H1 (cell line): ENCODE measurements around the gene RBMS1. TPM values are rescaled to one million over a fixed set of nuclear protein-coding genes. Genes with fewer than 3 reads are reported as not detected.

Source experiments
- CTCF ChIA-PET: fragments of 300-600 bp; sonication (Branson Sonifier 250); formaldehyde crosslinking; loops from one replicate; lab custom pipeline; 2021; ENCODE audit not compliant: partially characterized antibody; lab: Charles Lee
- POLR2A ChIA-PET: fragments of 300-600 bp; sonication (Branson Sonifier 250); formaldehyde crosslinking; loops from one replicate; lab custom pipeline; 2021; ENCODE audit warnings: inconsistent platforms; ENCODE audit not compliant: partially characterized antibody; lab: Charles Lee
- DNase-seq, 2 experiments: peaks; one replicate each; pipeline versions ENCODE4 v3.0.0 to v3.0.0-alpha.2; 2010 to 2022; ENCODE audit warnings: low spot score in 2 of 2, low read depth in 1 of 2, mixed read lengths in 1 of 2
- FAIRE-seq: peaks from 2 replicates; lab custom pipeline; 2011; peaks lifted over from hg19 to GRCh38; lab: Jason Lieb, UNC
- H2AFZ ChIP-seq: 2 replicates; pipeline ENCODE4 v1.8.1; 2012; ENCODE audit warnings: low read length, inconsistent platforms
- H2AK5ac ChIP-seq: 2 replicates; pipeline ENCODE4 v1.6.1; 2013; ENCODE audit warnings: low read depth, low read length
- H2BK120ac ChIP-seq: replicated peaks from 2 replicates; pipeline ENCODE3; 2013; ENCODE audit warnings: low read depth, low read length, inconsistent platforms
- H2BK12ac ChIP-seq: 2 replicates; pipeline ENCODE4 v1.6.1; 2013; ENCODE audit warnings: low read depth, low read length
- H2BK15ac ChIP-seq: 2 replicates; pipeline ENCODE4 v1.6.1; 2013; ENCODE audit warnings: low read length
- H2BK20ac ChIP-seq: 2 replicates; pipeline ENCODE4 v1.6.1; 2013; ENCODE audit warnings: low read length
- H2BK5ac ChIP-seq: 2 replicates; pipeline ENCODE4 v1.6.1; 2013; ENCODE audit warnings: low read depth, low read length
- H3K14ac ChIP-seq: 2 replicates; pipeline ENCODE4 v1.6.1; 2013; ENCODE audit warnings: inconsistent platforms; ENCODE audit not compliant: insufficient read length
- H3K18ac ChIP-seq: 2 replicates; pipeline ENCODE4 v1.6.1; 2013; ENCODE audit warnings: low read length; ENCODE audit errors: extremely low read depth
- H3K23ac ChIP-seq: 2 replicates; pipeline ENCODE4 v1.6.1; 2013; ENCODE audit warnings: inconsistent platforms; ENCODE audit not compliant: insufficient read length
- H3K23me2 ChIP-seq: 2 replicates; pipeline ENCODE4 v1.6.1; 2013; ENCODE audit warnings: low read depth, low read length
- H3K27ac ChIP-seq: 2 replicates; pipeline ENCODE4 v1.6.1; 2011; ENCODE audit warnings: low read depth, low read length, inconsistent platforms
- H3K27me3 ChIP-seq, 4 experiments: replicated peaks in 1 of 4; 1 replicate in 1 of 4; 2 replicates in 3 of 4; pipeline versions ENCODE4 v1.6.1 to v1.8.1; 2011 to 2013; ENCODE audit warnings: low read length in 3 of 4, mild to moderate bottlenecking in 3 of 4, inconsistent platforms in 2 of 4, mixed read lengths in 2 of 4, moderate library complexity in 1 of 4; ENCODE audit not compliant: control insufficient read depth in 3 of 4, insufficient read depth in 3 of 4; ENCODE audit errors: extremely low read depth in 1 of 4
- H3K36me3 ChIP-seq, 4 experiments: 2 replicates each; pipeline versions ENCODE4 v1.6.1 to v1.8.1; 2011 to 2013; ENCODE audit warnings: mild to moderate bottlenecking in 4 of 4, low read length in 3 of 4, moderate library complexity in 2 of 4, control low read depth in 1 of 4, inconsistent platforms in 1 of 4; ENCODE audit not compliant: insufficient read depth in 4 of 4, control insufficient read depth in 2 of 4
- H3K4ac ChIP-seq: replicated peaks from 2 replicates; pipeline ENCODE3; 2013; ENCODE audit warnings: low read length, low read depth, mixed read lengths, inconsistent platforms; ENCODE audit not compliant: insufficient read length
- H3K4me1 ChIP-seq, 4 experiments: replicated peaks in 1 of 4; 1 replicate in 1 of 4; 2 replicates in 3 of 4; pipeline versions ENCODE4 v1.6.1 to v1.8.1; 2011 to 2013; ENCODE audit warnings: low read length in 3 of 4, inconsistent platforms in 2 of 4, mixed read lengths in 1 of 4; ENCODE audit not compliant: insufficient read depth in 4 of 4, control insufficient read depth in 3 of 4
- H3K4me2 ChIP-seq, 2 experiments: 2 replicates each; pipeline versions ENCODE4 v1.6.1 to v1.8.1; 2011 to 2013; ENCODE audit warnings: low read depth in 2 of 2, low read length in 2 of 2, control low read depth in 1 of 2, inconsistent platforms in 1 of 2, mild to moderate bottlenecking in 1 of 2; ENCODE audit not compliant: insufficient read depth in 1 of 2
- H3K4me3 ChIP-seq, 4 experiments: fragments of 200-600, 300-600 bp in 1 of 4; sonication (generic), shearing (Covaris generic), sonication (Bioruptor Twin) in 1 of 4; 2 replicates each; pipeline versions ENCODE4 v1.5.1 to v1.8.1; 2011 to 2016; ENCODE audit warnings: low read length in 4 of 4, low read depth in 3 of 4, control low read depth in 2 of 4, inconsistent platforms in 2 of 4, mild to moderate bottlenecking in 2 of 4, mixed read lengths in 1 of 4, moderate library complexity in 1 of 4; ENCODE audit not compliant: insufficient read depth in 2 of 4; ENCODE audit errors: extremely low read depth in 1 of 4
- H3K56ac ChIP-seq: replicated peaks from 2 replicates; pipeline ENCODE3; 2013; ENCODE audit warnings: low read depth, mild to moderate bottlenecking, mixed read lengths, low read length, inconsistent platforms; ENCODE audit not compliant: insufficient read length
- H3K79me1 ChIP-seq: 2 replicates; pipeline ENCODE4 v1.6.1; 2013; ENCODE audit warnings: low read depth, low read length, control low read depth
- H3K79me2 ChIP-seq, 2 experiments: 2 replicates each; pipeline versions ENCODE4 v1.6.1 to v1.8.1; 2012 to 2013; ENCODE audit warnings: low read length in 2 of 2, mild to moderate bottlenecking in 2 of 2, inconsistent platforms in 1 of 2; ENCODE audit not compliant: insufficient read depth in 2 of 2, control insufficient read depth in 1 of 2
- H3K9ac ChIP-seq, 4 experiments: replicated peaks in 1 of 4; 1 replicate in 1 of 4; 2 replicates in 3 of 4; pipeline versions ENCODE4 v1.6.1 to v1.8.1; 2011 to 2013; ENCODE audit warnings: low read depth in 3 of 4, low read length in 3 of 4, control low read depth in 2 of 4, mild to moderate bottlenecking in 2 of 4, moderate library complexity in 2 of 4, inconsistent platforms in 1 of 4; ENCODE audit errors: extremely low read depth in 1 of 4
- H3K9me3 ChIP-seq, 2 experiments: 2 replicates each; pipeline versions ENCODE4 v1.6.1 to v1.8.1; 2012 to 2013; ENCODE audit warnings: mild to moderate bottlenecking in 2 of 2, moderate library complexity in 2 of 2, control low read depth in 1 of 2, inconsistent platforms in 1 of 2, low read depth in 1 of 2, low read length in 1 of 2, mixed read lengths in 1 of 2; ENCODE audit not compliant: insufficient read depth in 2 of 2
- H4K20me1 ChIP-seq, 2 experiments: replicated peaks in 1 of 2; 2 replicates each; pipeline versions ENCODE3 to v1.8.1; 2011 to 2013; ENCODE audit warnings: inconsistent platforms in 2 of 2, low read length in 2 of 2, mild to moderate bottlenecking in 1 of 2; ENCODE audit not compliant: insufficient read depth in 2 of 2, control insufficient read depth in 1 of 2
- H4K5ac ChIP-seq: 2 replicates; pipeline ENCODE4 v1.6.1; 2013; ENCODE audit warnings: low read length, low read depth, mixed read lengths, inconsistent platforms; ENCODE audit not compliant: insufficient read length
- H4K8ac ChIP-seq: 2 replicates; pipeline ENCODE4 v1.8.0; 2013; ENCODE audit warnings: mild to moderate bottlenecking, moderate library complexity, low read length, inconsistent platforms; ENCODE audit not compliant: insufficient read depth; ENCODE audit errors: extremely low read depth
- H4K91ac ChIP-seq: replicated peaks from 2 replicates; pipeline ENCODE3; 2013; ENCODE audit warnings: low read length, mixed read lengths, inconsistent platforms; ENCODE audit not compliant: insufficient read length
- BACH1 ChIP-seq: IDR thresholded peaks from 2 replicates; pipeline ENCODE4 v1.6.1; 2012; ENCODE audit warnings: low read length, improper control_type of control experiment
- BRCA1 ChIP-seq: IDR thresholded peaks from 2 replicates; pipeline ENCODE4 v1.6.1; 2012; ENCODE audit warnings: low read depth, low read length, improper control_type of control experiment
- SUZ12 ChIP-seq: fragments of 200-600 bp; sonication (generic); IDR thresholded peaks from 2 replicates; pipeline ENCODE4 v1.6.1; 2012; ENCODE audit warnings: mild to moderate bottlenecking, inconsistent platforms, low read length, moderate library complexity, mixed read lengths
- WGBS, 2 experiments: shearing (Covaris generic) in 1 of 2; methylation state at CpG; one replicate each; pipeline versions ENCODE4 v1.1.6 to v1.1.7; 2013 to 2015; ENCODE audit warnings: low lambda C conversion rate in 2 of 2, mixed read lengths in 2 of 2, inconsistent platforms in 1 of 2, low coverage in 1 of 2, missing lambda C conversion rate in 1 of 2; ENCODE audit not compliant: insufficient replicate concordance in 2 of 2, insufficient coverage in 1 of 2, insufficient read length in 1 of 2; ENCODE audit errors: extremely low coverage in 1 of 2, missing lambda C conversion rate in 1 of 2; 5-methylcytosine and 5-hydroxymethylcytosine counted together
- polyA plus RNA-seq, 7 experiments: library from polyadenylated mRNA; depleted of rRNA in 3 of 7; stranded (reverse) in 5 of 7; unstranded in 2 of 7; fragments of >200 nt in 5 of 7; fragments of 200-250 nt in 2 of 7; gene quantifications; 1 replicate in 5 of 7; 2 replicates in 1 of 7; 4 replicates in 1 of 7; pipeline versions ENCODE4 v1.2.1 to v1.2.3, GENCODE V29; 2011 to 2013; ENCODE audit warnings: missing spikeins in 2 of 7, mixed read lengths in 2 of 7
- total RNA-seq: library from RNA; stranded (reverse); fragmentation: NEBNext Ultra II Directional; extraction: Animal tissue kit (Norgen Biotek cat#: 25700); gene quantifications from 2 replicates; pipeline ENCODE4 v1.2.1, GENCODE V29; 2021

Gene RBMS1
- total and polyA plus RNA-seq, 2 of the 8 experiments (the other 6 are each of a cell fraction or from before 2014, with no cell fraction given), result 53.7 to 60.0 TPM

- Histone ChIP-seq H3K18ac (no peak overlapping the region), H3K9ac (no peak overlapping the region), H3K9me3 (no peaks in the 10 kb centered on the region), H3K14ac (no peak overlapping the region), H2AFZ (no peak overlapping the region), H3K4me1 (no peaks in the 10 kb centered on the region), H3K4me3 (no peak overlapping the region), H3K23ac (no peak overlapping the region), H3K4me2 (no peak overlapping the region), H3K79me1 (no peaks in the 10 kb centered on the region), H4K91ac (no peak overlapping the region), H3K56ac (no peak overlapping the region), H2BK15ac (no peak overlapping the region), H2BK20ac (no peak overlapping the region), H3K79me2 (no peaks in the 10 kb centered on the region), H2BK120ac (no peak overlapping the region), H4K5ac (no peak overlapping the region), H3K27me3 (no peaks in the 10 kb centered on the region), H3K36me3 (no peaks in the 10 kb centered on the region), H2AK5ac (no peak overlapping the region), H4K20me1 (no peaks in the 10 kb centered on the region), H4K8ac (no peak overlapping the region), H3K27ac (no peak overlapping the region), H3K4ac (no peak overlapping the region), H2BK5ac (no peak overlapping the region), H2BK12ac (no peak overlapping the region), H3K23me2 (no peaks in the 10 kb centered on the region)
- no peak for TF ChIP-seq SUZ12
- TF ChIP-seq BACH1, result 0 out of 2 replicates have a peak, but pooled peaks have one; percentile 15
- TF ChIP-seq BRCA1, result no peak
- ChIA-PET CTCF (interaction anchor here (1.4 kb wide), 1 partner anchor 78 kb away, joined by 3 read pairs; no protein-coding TSS in a partner anchor), POLR2A (no interaction called here)
- FAIRE-seq (no peak), DNase-seq (no peak)
- WGBS, 2 experiments, result 82% methylated on average over 2 of the region's 2 CpGs; no CpG with 5 or more reads in 1 of the 2 experiments
Observed at GRCh38 chr2:160246356-160246755, 247.3 kb downstream of the RBMS1 start.
